CD14-positive monocyte (primary cell): Measurements from ENCODE around the gene SYNE1. TPM values are rescaled to one million over a fixed set of nuclear protein-coding genes. Genes with fewer than 3 reads are reported as not detected.

Experiments used
- DNase-seq, 3 donors: peaks; one replicate each; pipeline ENCODE4 v3.0.0-alpha.2; 2011 to 2022
- H2AFZ ChIP-seq: 2 replicates; pipeline ENCODE4 v1.6.0; 2012; ENCODE audit warnings: mild to moderate bottlenecking, low read depth, low read length, inconsistent platforms; ENCODE audit not compliant: insufficient read depth, poor library complexity, severe bottlenecking
- H3K27ac ChIP-seq, 2 donors: 1 replicate in 1 of 2; 2 replicates in 1 of 2; pipeline ENCODE4 v1.5.1; 2012 to 2013; ENCODE audit warnings: low read length in 2 of 2, control low read depth in 1 of 2, inconsistent platforms in 1 of 2, low read depth in 1 of 2, mild to moderate bottlenecking in 1 of 2
- H3K27me3 ChIP-seq, 2 donors: one replicate each; pipeline versions ENCODE4 v1.6.0 to v1.6.1; 2011 to 2013; ENCODE audit warnings: low read length in 2 of 2; ENCODE audit not compliant: control insufficient read depth in 2 of 2, insufficient read depth in 2 of 2
- H3K36me3 ChIP-seq, 2 donors: replicated peaks in 1 of 2; 1 replicate in 1 of 2; 2 replicates in 1 of 2; pipeline versions ENCODE4 v1.5.1 to v1.6.1; 2012 to 2013; ENCODE audit warnings: low read length in 2 of 2, control low read depth in 1 of 2, inconsistent platforms in 1 of 2, mild to moderate bottlenecking in 1 of 2; ENCODE audit not compliant: insufficient read depth in 2 of 2, control insufficient read depth in 1 of 2
- H3K4me1 ChIP-seq, 2 donors: 1 replicate in 1 of 2; 2 replicates in 1 of 2; pipeline versions ENCODE4 v1.5.1 to v1.6.1; 2012 to 2013; ENCODE audit warnings: low read length in 2 of 2, control low read depth in 1 of 2, inconsistent platforms in 1 of 2, mild to moderate bottlenecking in 1 of 2, moderate library complexity in 1 of 2; ENCODE audit not compliant: insufficient read depth in 2 of 2, control insufficient read depth in 1 of 2
- H3K4me2 ChIP-seq: replicated peaks from 2 replicates; pipeline ENCODE3; 2012; ENCODE audit warnings: low read length, moderate library complexity, mild to moderate bottlenecking; ENCODE audit not compliant: poor library complexity, severe bottlenecking; ENCODE audit errors: extremely low read depth
- H3K4me3 ChIP-seq, 3 experiments: fragments of 200-600 bp in 1 of 3; sonication (generic) in 1 of 3; replicated peaks in 1 of 3; 1 replicate in 2 of 3; 2 replicates in 1 of 3; pipeline ENCODE4 v1.5.1; 2011 to 2013; ENCODE audit warnings: low read length in 3 of 3, mild to moderate bottlenecking in 3 of 3, control low read depth in 2 of 3, low read depth in 2 of 3, inconsistent platforms in 1 of 3, moderate library complexity in 1 of 3
- H3K79me2 ChIP-seq: 2 replicates; pipeline ENCODE4 v1.6.0; 2012; ENCODE audit warnings: mild to moderate bottlenecking, control low read depth, inconsistent platforms, low read length, moderate library complexity; ENCODE audit not compliant: insufficient read depth
- H3K9ac ChIP-seq: 2 replicates; pipeline ENCODE4 v1.6.0; 2017; ENCODE audit warnings: low read length, mild to moderate bottlenecking; ENCODE audit not compliant: insufficient read depth, poor library complexity, severe bottlenecking
- H3K9me3 ChIP-seq, 2 donors: replicated peaks in 1 of 2; 1 replicate in 1 of 2; 2 replicates in 1 of 2; pipeline versions ENCODE4 v1.5.1 to v1.6.1; 2012 to 2013; ENCODE audit warnings: low read length in 2 of 2, control low read depth in 1 of 2; ENCODE audit not compliant: control insufficient read depth in 1 of 2, insufficient read depth in 1 of 2
- H4K20me1 ChIP-seq: 2 replicates; pipeline ENCODE4 v1.6.0; 2012; ENCODE audit warnings: mild to moderate bottlenecking, low read length, control low read depth, moderate library complexity; ENCODE audit not compliant: insufficient read depth
- H3K27ac Mint-ChIP-seq, 7 donors: one replicate each; pipeline ENCODE4 v1.8.0; 2020; ENCODE audit warnings: mild to moderate bottlenecking in 7 of 7, mixed read lengths in 7 of 7, moderate library complexity in 6 of 7, inconsistent platforms in 2 of 7
- H3K27me3 Mint-ChIP-seq, 3 donors: one replicate each; pipeline ENCODE4 v1.8.0; 2021 to 2022; ENCODE audit warnings: low read depth in 3 of 3, mild to moderate bottlenecking in 3 of 3, mixed read lengths in 3 of 3, moderate library complexity in 3 of 3, inconsistent platforms in 1 of 3
- H3K36me3 Mint-ChIP-seq, 2 donors: one replicate each; pipeline ENCODE4 v1.8.0; 2020; ENCODE audit warnings: mixed read lengths in 2 of 2, inconsistent platforms in 1 of 2, mild to moderate bottlenecking in 1 of 2
- H3K4me1 Mint-ChIP-seq: one replicate; pipeline ENCODE4 v1.8.0; 2020; ENCODE audit warnings: mild to moderate bottlenecking, mixed read lengths
- H3K4me3 Mint-ChIP-seq, 2 donors: one replicate each; pipeline ENCODE4 v1.8.0; 2020; ENCODE audit warnings: mild to moderate bottlenecking in 2 of 2, mixed read lengths in 2 of 2, moderate library complexity in 1 of 2
- H3K9me3 Mint-ChIP-seq, 7 donors: one replicate each; pipeline ENCODE4 v1.8.0; 2020 to 2022; ENCODE audit warnings: mixed read lengths in 7 of 7, mild to moderate bottlenecking in 6 of 7, moderate library complexity in 6 of 7, inconsistent platforms in 2 of 7
- CTCF ChIP-seq: fragments of 200-600 bp; IDR thresholded peaks from one replicate; pipeline ENCODE4 v1.8.0; 2022; ENCODE audit warnings: antibody characterized with exemption, mild to moderate bottlenecking
- WGBS: methylation state at CpG from one replicate; pipeline ENCODE4 v1.1.5; 2013; ENCODE audit warnings: missing lambda C conversion rate; ENCODE audit not compliant: insufficient coverage; 5-methylcytosine and 5-hydroxymethylcytosine counted together
- intact Hi-C, 2 donors: fragments of 100-400 bp; cut with micrococcal nuclease; formaldehyde crosslinking; loops; one replicate each; pipeline versions ENCODE4 v1.15.0 to v1.15.1; 2023
- polyA plus RNA-seq, 3 donors: library from polyadenylated mRNA; depleted of rRNA in 1 of 3; unstranded in 2 of 3; stranded (reverse) in 1 of 3; fragments of 300-500 nt in 2 of 3; fragments of >200 nt in 1 of 3; fragmentation: Illumina TruSeq in 2 of 3; gene quantifications; 1 replicate in 2 of 3; 2 replicates in 1 of 3; pipeline ENCODE4 v1.2.3, GENCODE V29; 2012 to 2021

The SYNE1 gene
- polyA plus RNA-seq, 3 donors = 3.7 to 24.5 (median 8.1) TPM

- Histone ChIP-seq H3K27ac (peak overlapping the region in 1 of 2 donors; percentile 68), H3K79me2 (no peaks in the 10 kb centered on the region), H3K9ac (no peak overlapping the region), H3K4me1 (peaks cover 23 to 37% of the 10 kb centered on the region in 2 donors), H3K4me2 (peak overlapping the region; percentile 66), H3K4me3 (no peak overlapping the region), H3K9me3 (no peaks in the 10 kb centered on the region), H3K27me3 (no peaks in the 10 kb centered on the region), H3K36me3 (no peaks in the 10 kb centered on the region), H2AFZ (peak overlapping the region; percentile 9), H4K20me1 (no peaks in the 10 kb centered on the region)
- Mint-ChIP-seq H3K27me3 (no peaks in the 10 kb centered on the region), H3K4me3 (no peak overlapping the region), H3K9me3 (no peaks in the 10 kb centered on the region), H3K27ac (peak overlapping the region in 4 of 7 donors; percentile 54 to 76 (median 60)), H3K36me3 (peaks cover 3 to 4% of the 10 kb centered on the region in 2 donors), H3K4me1 (peaks cover 35% of the 10 kb centered on the region)
- no peak for DNase-seq
- no peak for TF ChIP-seq CTCF
- intact Hi-C loops = no loop called here
- no CpG with 5 or more reads among the region's 1 CpG for WGBS
These were observed 60.6 kb downstream of the SYNE1 start for GRCh38 chr6:152576525-152576924.

- no peak for TF ChIP-seq CTCF
- Histone ChIP-seq H3K4me3 (peak overlapping the region; percentile 8 to 58 (median 40)), H3K9me3 (no peaks in the 10 kb centered on the region), H3K36me3 (no peaks in the 10 kb centered on the region), H3K27ac (peak overlapping the region in 1 of 2 donors; percentile 68), H3K27me3 (no peaks in the 10 kb centered on the region), H2AFZ (peak overlapping the region; percentile 9), H3K79me2 (no peaks in the 10 kb centered on the region), H3K4me1 (peaks cover 28 to 44% of the 10 kb centered on the region in 2 donors), H3K9ac (no peak overlapping the region), H3K4me2 (peak overlapping the region; percentile 66), H4K20me1 (no peaks in the 10 kb centered on the region)
- Mint-ChIP-seq H3K27me3 (no peaks in the 10 kb centered on the region), H3K36me3 (peaks cover 3 to 4% of the 10 kb centered on the region in 2 donors), H3K27ac (peak overlapping the region in 6 of 7 donors; percentile 10 to 82 (median 52)), H3K4me1 (peaks cover 40% of the 10 kb centered on the region), H3K4me3 (peak overlapping the region; percentile 47 to 49), H3K9me3 (peaks cover 0 to under 1% (median 0%) of the 10 kb centered on the region in 7 donors)
- WGBS = no CpG with 5 or more reads among the region's 4 CpGs
- DNase-seq = peak; percentile 35 to 55 (median 39)
- intact Hi-C loops = no loop called here
These were observed 61.5 kb downstream of the SYNE1 start for GRCh38 chr6:152575621-152576150.
